GM19395 (cell line): ENCODE data around the gene STIP1.

Experiments
- ATAC-seq: cut with Tn5 transposase; IDR thresholded peaks from one replicate; pipeline ENCODE4 v1.9.1; 2021; ENCODE audit warnings: mild to moderate bottlenecking, moderate library complexity; ENCODE audit not compliant: unreplicated experiment

Gene STIP1

DNA sequence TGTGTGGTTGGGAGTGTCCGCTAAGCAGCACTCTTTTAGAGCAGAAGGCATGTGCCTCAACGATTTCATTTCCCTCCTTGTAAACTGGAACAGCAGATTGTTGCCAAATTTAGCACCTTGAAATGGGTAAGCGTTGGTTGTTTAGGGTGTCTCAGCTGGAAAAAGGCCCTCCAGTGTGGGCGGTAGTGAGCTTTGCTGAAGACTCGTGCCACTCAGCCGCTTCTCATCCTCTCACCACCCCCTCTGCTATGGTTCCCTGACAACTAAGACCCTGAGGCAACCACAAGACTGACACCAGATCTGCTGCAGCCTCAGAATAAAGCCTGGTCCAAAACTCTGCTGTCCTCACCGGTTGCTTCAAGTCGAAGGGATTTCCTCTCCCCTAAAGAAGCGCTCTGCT lies 10.7 kb downstream of the STIP1 start:
- no peak for ATAC-seq

DNA sequence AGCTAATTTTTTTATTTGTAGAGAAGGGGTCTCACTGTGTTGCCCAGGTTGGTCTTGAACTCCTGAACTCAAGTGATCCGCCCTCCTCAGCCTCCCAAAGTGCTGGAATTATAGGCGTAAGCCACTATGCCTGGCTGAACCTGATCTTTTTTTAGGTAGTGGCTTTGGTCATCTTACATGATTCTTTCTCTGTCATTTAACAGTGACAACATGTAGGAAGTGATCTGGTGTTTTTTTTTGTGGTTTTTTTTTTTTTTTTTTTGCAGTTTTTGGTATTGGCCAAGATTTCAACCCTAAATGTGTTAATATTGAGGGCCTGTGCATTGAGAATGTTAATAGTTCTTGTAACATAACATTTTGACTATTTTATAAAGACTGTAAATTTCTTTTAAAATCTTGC lies 12.5 kb downstream of the STIP1 start:
- ATAC-seq = no peak

DNA sequence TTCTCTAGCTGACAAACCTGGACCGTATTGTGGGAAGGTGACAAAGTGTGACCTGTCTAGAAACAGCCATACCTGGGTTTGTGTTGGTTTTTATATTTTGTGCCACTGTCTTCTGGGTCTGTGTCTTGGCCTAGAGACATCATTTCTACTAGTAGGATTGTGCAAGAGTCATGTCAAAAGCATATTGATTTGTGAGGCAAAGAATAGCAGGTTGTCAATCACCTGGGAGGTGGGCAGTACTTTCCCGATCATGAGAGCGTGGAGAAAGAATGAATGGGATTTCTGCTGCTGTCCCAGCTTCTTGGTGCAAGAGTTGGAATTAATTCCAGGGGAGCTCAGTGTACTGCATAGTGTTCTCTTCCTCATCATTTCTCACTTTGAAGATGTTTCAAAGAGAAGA lies 15.6 kb downstream of the STIP1 start:
- no peak for ATAC-seq

DNA sequence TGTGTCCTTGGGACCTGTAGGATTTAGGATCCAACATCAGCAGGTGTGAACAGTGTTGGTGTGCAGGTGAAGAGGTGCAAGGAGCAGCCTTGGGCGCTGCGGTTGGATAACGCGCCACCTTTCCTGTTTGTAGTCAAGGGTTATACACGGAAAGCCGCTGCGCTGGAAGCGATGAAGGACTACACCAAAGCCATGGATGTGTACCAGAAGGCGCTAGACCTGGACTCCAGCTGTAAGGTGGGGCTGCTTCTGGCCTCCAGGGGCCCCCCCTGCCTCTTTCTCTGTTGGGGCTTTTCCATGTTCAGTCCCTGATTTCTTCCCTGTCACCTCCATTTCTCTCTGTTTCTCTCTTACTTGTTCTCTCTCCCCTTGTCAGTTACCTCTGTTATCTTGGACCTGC lies 17.0 kb downstream of the STIP1 start:
- ATAC-seq = no peak

DNA sequence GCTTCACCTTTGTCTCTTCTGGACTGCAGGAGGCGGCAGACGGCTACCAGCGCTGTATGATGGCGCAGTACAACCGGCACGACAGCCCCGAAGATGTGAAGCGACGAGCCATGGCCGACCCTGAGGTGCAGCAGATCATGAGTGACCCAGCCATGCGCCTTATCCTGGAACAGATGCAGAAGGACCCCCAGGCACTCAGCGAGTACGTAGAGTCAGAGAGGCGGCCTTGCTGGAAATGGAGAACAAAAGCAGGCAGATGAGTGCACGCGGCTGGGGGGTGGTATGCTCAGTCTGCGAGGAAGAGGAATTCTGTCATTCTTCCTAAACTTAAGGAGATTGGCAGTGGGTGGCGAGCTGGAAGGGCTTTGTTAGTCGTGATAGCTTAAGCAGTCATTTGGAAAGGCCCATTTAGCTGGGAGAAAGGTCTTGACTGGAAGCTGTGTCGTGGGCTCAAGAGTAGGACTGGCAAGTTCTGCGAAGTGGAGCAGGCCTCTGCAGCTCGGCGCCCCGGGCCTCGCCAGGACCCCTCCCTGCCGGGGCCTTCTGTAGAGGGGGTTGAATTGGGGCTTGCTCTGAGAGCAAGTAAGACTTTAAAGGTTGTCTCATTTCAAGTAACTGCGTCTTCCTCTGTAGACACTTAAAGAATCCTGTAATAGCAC lies 17.6 kb downstream of the STIP1 start:
- no peak for ATAC-seq

DNA sequence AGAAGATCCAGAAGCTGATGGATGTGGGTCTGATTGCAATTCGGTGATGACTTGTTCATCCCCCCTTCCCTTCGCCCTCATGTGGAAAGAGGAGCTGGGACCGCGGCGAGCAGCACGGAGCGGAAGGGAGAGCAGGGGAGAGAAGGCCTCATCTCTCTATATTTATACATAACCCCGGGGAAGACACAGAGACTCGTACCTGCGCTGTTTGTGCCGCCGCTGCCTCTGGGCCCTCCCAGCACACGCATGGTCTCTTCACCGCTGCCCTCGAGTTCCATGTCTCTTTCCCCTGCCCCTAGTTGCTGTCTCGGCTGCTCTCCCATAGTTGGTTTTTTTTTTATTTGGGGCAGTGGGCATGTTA lies 18.1 kb downstream of the STIP1 start:
- ATAC-seq = no peak

DNA sequence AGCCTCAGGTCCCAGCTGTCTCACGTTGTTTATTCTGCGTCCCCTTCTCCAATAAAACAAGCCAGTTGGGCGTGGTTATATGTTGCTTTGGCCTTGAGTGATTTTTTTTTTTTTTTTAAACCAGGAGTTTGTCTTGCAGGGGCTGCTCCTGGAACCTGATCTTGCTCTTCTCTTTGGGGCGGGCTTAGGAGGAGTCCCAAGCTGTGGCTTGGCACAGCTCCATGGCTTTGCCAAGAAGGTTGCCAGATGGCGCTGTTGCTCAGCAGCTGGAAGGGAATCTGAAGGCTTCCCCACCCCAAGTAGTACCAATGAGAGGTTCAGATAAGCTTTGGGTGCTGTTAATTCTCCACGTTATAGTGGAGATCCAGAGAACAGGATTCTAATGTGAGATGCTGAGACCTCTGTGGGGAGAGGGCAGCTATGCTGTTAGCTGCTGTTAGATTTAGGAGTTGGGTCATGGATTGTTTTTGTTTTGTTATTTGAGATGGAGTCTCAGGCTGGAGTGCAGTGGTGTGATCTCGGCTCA lies 18.6 kb downstream of the STIP1 start:
- no peak for ATAC-seq

DNA sequence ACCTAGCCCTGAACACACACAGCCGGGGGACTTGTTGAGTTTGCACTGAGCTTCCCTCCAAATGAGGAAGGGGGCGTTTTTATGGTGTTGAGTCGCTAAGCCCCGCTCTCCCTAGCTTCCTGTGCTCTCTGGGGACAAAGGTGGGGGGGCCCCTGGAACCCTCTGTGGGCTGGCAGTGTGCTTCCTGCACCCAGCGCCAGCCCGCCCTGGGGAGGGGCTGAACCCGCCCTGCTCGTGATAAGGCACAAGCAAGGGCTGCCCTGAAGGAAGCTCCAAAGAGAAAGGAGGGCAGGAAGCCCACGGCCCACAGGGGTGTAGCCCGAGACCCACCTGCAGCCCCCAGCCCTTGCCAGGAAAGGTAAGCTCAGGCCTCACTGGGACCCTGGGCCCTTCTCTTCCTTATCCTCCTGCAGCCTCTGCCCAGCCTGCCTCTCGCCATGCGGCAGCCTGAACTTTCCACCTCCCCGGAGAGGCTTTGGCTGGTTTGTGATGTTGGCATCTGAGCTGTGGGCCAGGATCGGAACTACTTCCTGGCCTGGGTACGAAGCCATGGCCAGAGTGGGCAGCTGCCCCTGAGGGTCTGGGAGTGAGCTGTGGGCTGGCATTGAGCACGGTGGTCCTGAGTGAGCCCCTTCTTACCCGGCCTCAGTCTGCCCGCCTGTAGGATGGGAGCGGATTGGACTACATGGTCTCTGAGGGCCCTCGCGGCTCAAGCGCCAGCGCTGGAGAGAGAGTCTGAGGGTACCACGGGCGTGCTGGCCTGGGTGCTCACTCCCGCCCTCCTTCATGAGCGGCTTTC lies 20.7 kb downstream of the STIP1 start, which contains the start of gene FERMT3:
Gene FERMT3, plus strand, starts transcription at position 265 of the 799 bp plus-strand sequence. CDS start 644 bp downstream, outside the sequence.
- no peak for ATAC-seq

DNA sequence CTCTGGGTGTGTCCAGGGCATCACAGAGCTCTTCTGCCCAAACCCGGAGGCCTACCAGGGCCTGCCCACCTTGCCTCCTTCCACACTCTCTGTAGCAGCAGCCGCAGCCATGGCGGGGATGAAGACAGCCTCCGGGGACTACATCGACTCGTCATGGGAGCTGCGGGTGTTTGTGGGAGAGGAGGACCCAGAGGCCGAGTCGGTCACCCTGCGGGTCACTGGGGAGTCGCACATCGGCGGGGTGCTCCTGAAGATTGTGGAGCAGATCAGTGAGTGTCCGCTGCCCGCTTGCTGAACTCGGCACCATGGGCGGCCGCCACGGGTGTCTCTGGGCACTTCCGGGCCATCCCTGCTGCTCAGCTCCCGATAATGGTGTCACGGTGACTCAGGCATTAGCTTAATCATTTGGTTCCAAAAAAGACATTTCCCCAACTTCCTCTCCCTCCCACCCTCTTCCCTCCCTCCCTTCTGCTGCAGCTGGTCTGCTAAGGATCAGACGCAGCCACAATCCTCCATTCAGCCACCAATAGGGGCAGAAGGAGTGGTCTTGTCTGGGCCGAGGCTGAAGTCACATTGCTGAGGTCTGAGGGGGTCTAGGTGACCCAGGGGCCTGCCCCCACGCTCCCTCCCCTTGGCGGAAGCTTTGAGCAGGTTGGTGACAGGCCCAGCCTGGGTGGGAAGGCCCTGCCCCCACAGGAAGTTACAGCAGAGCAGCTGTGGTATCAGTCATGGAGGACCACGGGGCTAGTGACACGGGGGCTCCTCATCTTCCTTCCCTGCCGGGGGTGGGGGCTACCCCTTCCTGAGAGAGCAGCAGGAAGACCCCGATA lies 21.5 kb downstream of the STIP1 start:
- ATAC-seq = peak; percentile 60

DNA sequence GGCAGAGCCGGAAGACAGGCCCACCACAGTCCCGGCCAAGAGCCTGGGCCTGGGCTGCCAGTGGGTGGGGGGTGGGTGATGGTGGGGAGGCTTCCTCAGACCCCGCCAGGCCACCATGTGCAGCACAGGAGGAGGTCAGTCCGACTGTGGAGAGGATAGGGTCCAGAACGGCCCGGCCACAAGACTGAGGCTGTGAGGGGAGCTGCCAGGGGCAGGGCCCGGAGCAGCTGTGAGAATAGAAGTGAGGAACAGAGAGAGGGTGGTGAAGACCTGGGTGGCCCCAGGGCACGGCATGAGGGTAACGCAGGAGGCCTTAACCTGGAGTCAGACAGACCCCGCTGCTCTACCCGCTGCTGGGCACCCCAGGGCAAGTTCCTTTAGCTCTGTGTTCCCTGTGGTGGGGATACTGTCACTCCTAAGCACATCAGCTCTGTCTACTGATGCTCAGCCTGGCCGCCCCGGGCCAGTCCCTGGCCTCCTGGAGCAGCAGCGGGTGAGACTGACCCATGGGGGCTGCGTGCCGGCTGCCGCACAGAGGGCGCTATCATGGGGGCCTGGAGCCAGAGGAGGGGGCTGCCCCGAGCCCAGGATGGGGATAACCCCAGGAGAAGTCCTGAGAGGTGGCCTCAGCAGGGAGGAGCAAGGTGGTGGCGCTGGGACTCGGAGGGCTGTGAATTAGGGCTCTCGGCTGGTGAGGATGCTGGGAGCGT lies 22.3 kb downstream of the STIP1 start:
- ATAC-seq = no peak

DNA sequence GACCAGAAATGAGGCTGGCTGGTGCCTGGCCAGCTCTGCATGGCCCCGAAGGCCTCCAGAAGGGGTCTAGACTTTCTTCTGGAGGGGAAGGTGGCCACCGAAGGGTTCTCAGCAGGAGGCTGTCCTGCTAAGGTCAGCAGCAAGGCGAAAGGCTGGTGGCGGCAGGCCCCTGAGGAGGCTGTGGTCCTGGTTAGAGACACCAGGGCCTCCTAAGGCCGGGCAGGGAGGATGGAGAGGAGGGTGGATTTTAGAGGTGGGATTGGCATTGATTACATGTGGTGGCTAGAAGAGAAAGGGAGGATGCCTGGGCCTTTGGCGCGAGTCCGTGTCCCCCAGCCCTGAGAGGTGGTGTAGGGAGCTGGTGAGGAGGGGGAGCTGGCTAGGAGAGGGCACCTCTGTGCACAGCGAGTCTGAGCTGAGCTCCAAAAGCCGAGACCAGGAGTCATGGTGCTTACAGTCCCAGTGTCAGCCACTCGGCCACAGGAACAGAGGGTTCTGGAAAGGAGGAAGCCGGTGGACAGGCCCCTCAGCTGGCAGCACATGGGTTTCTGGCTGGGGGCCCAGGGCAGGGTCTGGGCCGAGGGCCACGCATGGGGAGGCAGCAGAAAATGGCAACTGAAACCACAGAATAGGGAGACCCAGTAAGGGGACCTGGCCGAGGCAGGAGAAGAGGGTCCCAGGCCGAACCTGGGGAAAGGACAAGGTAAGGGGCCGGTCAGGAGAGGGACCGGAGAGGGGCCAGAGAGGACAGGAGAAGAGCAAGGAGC lies 23.0 kb downstream of the STIP1 start:
- ATAC-seq = no peak

DNA sequence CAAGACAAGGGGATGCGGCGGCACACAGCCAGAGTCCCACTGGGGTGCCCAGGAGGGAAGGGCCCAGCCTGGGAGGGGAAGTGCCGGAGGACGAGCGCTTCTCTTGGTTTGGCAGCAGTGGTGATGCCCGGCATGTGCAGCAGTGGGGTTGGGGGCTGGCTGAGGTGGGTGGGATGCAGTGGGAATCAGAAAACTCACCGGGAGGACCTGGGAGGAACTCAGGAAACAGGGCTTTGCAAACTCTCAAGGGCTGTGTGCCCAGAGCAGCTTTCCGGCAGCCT lies 23.5 kb downstream of the STIP1 start:
- ATAC-seq = no peak

DNA sequence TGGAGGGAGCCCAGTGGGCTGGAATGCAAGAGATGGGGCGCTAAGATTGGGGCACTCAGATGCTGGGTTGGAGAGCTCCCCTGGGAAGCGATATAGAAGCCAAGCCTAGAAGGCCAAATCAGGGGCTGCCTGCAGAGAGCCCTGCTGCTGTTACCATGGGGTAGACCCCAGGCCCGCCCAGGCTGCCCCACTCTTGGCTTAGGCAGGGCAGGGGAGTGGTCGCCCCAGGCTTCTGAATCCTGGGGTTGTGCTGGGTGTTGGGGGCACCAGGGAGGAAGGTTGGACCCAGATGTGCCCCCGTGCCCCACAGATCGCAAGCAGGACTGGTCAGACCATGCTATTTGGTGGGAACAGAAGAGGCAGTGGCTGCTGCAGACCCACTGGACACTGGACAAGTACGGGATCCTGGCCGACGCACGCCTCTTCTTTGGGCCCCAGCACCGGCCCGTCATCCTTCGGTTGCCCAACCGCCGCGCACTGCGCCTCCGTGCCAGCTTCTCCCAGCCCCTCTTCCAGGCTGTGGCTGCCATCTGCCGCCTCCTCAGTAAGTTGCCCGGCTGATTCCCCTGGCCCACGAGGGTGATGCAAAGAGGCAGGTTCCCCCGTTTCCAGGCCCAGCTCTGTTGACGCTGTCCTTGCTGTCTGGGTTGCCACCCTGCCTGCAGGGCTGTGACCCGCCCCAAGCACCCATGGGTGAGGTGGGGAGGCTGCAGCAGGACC lies 24.5 kb downstream of the STIP1 start:
- ATAC-seq = no peak

DNA sequence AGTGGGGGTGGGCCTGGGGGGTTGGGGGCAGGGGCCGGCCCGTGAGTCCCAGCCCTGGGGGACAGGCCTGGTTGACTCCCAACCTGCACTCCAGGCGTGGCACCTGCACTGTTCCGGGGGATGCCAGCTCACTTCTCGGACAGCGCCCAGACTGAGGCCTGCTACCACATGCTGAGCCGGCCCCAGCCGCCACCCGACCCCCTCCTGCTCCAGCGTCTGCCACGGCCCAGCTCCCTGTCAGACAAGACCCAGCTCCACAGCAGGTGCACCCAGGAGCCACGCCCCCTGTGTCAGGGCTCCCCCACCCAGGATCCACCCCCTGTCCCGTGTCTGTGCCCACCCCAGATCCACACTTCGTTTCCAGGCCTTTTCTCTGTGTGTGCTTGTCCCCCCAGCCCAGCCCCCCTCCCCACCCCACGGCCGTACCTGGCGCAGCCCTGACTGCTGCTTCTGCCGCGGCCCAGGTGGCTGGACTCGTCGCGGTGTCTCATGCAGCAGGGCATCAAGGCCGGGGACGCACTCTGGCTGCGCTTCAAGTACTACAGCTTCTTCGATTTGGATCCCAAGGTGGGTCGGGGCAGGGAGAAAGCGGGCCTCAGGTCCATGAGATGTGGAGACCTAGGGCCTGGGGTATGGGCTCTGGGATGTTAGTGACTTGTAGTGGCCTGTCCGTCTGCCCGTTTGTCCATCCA lies 25.4 kb downstream of the STIP1 start:
- no peak for ATAC-seq

DNA sequence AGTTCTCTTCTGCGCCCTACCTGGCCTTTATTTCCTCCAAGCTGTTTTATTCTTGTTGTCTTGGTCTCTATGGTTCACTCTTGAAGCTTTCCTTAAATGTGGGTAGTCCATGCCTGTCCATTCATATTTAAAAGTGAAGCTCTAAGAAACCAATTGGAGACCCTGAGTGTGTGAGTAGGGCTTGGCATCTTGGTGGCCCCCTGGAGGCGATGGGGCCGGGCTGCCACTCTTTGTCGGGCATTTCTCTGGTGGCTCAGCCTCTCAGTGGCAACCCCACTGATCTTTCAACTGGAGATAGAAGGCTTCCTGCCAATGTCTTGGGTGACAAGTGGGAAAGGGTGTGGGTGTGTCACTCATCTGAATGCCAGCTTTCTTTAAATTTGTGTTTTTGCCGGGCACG lies 30.9 kb downstream of the STIP1 start:
- no peak for ATAC-seq

DNA sequence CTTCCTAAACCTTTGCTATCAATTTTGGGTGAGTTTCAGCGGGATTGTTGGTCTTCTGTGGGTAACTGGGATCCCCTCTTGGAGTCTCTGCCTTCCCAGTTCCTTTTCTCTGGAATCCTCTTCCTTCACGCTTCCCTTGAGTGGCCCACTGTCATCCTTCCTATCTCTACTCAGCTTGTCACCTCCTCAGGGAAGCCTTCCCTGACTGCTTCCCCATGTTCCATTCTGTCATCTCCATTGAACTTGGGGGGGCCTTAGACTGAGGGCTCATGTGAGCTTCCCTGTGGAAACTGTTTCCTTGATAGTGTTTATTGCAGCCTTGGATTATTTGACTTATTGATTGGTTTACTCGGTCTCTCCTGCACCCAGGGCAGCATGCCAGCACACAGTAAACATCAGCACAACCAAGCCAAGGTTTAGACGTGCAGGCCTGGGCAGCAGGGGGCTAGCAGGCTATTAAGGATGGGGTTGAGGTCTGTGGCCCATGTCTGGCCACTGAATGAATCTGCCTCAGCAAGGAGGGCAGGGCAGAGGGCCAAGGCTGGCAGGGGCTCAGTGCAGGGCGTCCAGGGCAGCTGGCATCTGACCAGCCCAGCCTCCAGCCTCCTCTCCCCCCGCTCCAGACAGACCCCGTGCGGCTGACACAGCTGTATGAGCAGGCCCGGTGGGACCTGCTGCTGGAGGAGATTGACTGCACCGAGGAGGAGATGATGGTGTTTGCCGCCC lies 32.8 kb downstream of the STIP1 start:
- no peak for ATAC-seq

DNA sequence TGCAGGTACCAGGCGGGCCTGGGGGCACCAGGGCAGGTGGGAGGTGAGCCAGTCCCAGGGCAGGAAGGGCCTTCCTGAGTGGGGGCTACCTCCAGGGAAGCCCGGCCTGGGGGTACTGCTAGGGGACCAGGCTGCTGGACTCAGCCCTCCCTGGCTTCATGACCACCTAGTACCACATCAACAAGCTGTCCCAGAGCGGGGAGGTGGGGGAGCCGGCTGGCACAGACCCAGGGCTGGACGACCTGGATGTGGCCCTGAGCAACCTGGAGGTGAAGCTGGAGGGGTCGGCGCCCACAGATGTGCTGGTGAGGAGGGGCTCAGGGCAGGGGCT lies 33.3 kb downstream of the STIP1 start:
- no peak for ATAC-seq

DNA sequence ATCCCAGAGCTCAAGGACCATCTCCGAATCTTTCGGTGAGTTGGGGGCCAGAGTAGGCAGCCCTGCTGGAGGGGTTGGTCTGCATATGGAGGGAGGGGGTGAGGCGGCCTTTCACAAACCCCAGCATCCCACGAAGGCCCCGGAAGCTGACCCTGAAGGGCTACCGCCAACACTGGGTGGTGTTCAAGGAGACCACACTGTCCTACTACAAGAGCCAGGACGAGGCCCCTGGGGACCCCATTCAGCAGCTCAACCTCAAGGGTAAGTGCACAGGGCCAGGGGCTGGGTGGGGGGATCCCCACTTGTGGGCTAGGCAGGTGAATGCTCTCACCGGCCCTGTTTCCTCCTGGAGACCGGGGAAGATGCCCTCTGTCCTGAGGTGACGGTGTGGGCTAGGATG lies 33.8 kb downstream of the STIP1 start:
- ATAC-seq = no peak

DNA sequence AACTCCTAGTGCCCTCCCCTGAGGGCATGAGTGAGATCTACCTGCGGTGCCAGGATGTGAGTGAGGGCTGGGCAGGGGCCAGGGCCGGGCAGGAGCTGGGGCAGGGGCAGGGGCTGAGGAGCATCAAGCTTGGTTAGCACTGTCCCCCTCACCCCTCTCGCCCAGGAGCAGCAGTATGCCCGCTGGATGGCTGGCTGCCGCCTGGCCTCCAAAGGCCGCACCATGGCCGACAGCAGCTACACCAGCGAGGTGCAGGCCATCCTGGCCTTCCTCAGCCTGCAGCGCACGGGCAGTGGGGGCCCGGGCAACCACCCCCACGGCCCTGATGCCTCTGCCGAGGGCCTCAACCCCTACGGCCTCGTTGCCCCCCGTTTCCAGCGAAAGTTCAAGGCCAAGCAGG lies 34.3 kb downstream of the STIP1 start:
- ATAC-seq = no peak
